NCI-H226 (cell line): ENCODE results near the gene TNIP2.
"Not testable (repeated sequence)": the region's sequence is repeated elsewhere in the genome, so short reads cannot be mapped to it uniquely, and the experiment has no call there.

Experiments used
- DNase-seq: peaks from one replicate; pipeline ENCODE4 v3.0.0-alpha.2; 2015

TNIP2 gene

DNA sequence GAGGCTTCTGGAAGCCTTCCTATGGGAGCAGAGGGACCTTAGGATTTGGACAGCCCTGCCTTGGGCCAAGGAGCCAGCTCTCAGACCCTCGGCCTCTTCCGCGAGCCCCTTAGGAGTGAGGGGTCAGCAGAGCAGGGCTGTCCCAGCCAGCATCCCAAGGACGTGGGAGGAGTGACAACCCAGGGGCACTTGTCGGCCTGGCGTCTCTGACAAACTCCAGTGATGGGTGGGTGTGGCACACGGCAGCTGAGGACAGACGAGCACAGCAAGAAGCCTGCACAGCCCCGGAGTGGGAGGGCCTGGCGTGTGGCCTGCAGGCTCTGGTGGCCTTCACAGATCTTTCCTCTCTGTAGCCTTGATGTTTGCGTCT, 11.6 kb upstream of the TNIP2 start:
- no peak for DNase-seq

DNA sequence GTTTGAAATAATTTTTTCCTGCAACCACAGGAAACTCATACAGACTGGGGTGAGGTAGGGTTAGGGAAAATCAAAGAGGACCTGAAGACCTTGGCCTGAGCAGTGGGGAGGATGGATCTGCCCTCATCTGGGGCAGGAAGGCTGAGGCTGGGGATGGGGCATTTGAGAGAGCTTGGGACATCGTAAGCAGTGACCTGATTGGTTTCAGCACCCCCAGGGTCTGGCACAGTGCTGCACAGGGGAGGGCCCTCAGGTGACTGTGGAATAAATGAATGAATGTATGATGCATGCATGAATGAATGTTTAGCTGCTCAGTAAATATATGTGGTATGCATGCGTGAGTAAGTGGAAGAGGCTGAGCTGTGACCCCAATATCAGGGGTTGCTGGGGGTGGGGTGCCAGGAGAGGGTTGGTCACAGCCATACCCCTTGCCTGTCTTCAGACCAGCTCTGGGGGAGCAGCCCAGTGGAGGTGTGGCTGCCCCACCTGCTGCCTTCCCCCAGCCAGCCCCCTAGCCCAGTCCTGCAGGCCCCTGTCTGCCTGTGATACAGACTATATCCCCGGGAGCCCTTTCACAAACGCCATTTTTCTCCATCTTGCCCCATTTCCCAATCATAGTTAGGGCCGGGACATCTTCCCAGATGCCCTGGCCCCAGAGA, 11.0 kb upstream of the TNIP2 start:
- no peak for DNase-seq

DNA sequence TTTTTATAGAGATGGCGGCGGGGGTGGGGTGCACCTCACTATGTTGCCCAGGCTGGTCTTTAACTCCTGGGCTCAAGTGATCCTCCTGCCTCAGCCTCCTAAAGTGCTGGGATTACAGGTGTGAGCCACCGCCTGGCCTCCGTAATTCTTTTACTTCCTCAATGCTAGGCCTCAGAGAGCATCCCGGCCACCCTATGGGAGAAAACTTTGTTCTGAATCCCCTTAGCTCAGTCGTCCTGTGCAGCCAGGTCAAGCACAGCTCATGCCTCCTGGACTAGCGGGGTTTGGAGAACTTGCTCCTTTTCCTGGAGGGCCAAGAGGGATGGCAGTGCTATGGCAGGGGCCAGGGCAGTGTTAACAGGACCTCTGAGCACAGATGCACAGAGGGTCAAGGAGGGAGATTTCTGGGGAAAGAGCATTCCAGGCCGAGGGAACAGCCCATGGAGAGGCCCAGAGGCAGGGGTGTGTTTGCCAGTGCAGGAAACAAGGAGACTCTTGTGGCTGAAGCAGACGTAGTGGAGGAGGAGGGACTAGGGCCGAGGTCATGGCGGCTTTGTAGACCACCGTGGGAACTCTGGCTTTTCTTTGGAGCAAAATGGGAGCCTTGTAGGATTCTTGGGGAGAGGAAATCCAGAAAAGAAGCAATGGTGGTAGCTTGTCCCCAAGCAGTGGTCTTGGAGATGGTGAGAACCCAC, 9.8 kb upstream of the TNIP2 start:
- DNase-seq: no peak

DNA sequence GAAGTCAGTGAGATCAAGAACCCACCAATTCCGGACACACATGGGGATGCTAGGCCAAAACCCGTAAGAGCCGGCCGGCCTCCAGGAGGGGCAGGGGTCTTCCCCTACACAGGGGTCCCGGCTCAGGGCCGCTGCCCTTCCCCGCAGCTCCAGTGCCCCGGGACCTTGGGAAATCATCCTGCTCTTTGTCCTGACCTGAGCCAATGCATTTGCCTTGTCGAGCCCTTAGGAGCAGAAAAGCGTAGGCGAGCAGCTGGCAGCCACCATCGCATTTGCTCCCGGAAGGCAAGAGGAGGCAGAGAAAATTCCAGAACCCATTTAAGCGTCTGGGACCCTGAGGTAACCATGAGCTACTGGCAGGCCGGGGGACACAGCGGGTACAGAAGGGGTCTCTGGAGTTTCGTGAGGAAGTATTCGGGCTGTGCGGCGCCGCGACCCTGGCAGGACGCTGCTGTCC, 7.4 kb upstream of the TNIP2 start:
- no peak for DNase-seq

DNA sequence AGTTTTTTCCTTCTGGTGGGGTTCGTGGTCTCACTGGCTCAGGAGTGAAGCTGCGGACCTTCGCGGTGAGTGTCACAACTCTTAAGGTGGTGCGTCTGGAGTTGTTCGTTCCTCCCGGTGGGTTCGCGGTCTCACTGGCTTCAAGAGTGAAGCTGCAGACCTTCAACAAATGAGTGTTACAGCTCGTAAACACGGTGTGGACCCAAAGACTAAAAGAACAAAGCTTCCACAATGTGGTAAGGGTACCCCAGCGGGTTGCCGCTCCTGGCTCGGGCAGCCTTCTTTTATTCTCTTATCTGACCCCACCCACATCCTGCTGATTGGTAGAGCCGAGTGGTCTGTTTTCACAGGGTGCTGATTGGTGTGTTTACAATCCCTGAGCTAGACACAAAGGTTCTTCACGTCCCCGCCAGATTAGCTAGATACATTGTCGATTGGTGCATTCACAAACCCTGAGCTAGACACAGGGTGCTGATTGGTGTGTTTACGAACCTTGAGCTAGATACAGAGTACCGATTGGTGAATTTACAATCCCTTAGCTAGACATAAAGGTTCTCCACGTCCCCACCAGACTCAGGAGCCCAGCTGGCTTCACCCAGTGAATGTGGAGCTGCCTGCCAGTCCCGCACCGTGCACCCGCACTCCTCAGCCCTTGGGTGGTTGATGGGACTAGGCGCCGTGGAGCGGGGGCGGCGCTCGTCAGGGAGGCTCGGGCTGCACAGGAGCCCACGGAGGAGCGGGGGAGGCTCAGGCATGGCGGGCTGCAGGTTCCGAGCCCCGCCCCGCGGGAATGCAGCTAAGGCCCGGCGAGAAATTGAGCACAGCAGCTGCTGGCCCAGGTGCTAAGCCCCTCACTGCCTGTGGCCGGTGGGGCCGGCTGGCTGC, 6.6 kb upstream of the TNIP2 start:
- DNase-seq: not testable (repeated sequence)

DNA sequence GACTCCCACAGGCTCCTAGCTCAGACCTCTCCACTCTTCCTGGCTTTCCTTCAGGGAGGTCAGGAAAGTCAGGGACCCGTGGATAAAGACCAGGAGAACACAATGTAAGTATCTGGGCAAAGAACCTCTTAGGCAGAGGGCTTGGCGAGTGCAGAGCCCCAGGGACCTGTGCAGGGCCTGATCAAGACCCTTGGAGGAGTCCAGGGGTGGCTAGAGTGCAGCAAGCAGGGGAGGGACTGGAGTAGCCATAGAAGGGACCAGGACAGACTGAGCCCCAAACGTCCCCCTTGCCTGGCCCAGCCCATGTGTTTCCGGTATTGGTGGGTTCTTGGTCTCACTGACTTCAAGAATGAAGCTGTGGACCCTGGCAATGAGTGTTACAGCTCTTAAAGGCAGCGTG, 5.9 kb upstream of the TNIP2 start:
- no peak for DNase-seq

DNA sequence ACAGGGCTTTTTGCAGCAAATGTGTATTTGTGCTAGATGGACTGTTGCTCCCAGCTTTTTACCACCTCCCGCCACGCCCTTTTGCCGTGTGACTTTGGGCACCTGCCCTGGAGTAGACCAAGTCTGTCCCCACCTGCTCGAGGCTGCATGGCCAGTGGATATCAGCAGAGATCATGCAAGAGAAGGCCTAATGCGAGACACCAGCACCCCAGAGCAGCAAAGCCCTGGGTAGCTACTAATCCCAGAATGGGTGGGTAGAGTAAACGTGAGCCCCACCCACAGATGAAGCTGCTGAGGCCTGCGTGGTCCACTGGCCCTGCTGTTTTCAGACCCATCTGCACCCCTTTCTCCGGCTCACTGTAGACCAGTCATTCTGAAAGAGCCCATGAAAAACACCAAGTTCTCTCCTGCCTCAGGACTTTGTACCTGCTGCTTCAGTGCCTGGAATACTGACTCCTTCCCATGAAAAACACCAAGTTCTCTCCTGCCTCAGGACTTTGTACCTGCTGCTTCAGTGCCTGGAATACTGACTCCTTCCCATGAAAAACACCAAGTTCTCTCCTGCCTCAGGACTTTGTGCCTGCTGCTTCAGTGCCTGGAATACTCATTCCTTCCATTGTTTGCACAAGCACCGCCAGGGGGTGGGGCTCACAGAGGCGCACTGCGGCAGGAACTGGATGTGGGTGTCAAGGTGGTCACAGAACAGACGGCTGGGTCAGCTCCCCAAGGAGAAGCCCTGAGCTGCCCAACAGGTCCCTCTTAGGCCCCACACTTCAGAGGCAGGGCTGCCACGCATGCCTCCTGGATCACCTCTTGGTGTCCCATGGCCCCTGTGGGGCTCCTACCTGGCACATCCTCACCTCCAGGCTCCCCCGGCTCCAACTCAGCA, 5.1 kb upstream of the TNIP2 start:
- DNase-seq: no peak

DNA sequence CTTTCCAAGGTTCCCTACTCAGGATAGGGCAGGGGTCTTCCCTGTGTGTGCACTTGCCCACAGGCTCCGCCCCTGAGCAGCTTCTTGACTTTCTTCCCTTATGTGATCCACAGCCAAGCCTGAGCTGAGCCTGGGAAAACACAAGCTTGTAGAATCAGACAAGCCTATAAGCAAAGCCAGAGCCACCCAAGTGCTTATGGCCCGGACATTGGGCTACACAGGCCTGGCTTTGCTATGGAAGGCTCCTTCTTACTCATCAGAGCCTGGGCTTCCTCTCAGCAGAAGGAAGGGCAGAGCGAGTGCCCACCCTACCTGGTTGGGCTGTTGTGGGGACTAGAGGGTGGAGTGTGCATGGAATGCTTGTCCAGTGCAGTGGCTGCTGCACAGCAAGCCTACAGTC, 1.3 kb upstream of the TNIP2 start:
- no peak for DNase-seq

DNA sequence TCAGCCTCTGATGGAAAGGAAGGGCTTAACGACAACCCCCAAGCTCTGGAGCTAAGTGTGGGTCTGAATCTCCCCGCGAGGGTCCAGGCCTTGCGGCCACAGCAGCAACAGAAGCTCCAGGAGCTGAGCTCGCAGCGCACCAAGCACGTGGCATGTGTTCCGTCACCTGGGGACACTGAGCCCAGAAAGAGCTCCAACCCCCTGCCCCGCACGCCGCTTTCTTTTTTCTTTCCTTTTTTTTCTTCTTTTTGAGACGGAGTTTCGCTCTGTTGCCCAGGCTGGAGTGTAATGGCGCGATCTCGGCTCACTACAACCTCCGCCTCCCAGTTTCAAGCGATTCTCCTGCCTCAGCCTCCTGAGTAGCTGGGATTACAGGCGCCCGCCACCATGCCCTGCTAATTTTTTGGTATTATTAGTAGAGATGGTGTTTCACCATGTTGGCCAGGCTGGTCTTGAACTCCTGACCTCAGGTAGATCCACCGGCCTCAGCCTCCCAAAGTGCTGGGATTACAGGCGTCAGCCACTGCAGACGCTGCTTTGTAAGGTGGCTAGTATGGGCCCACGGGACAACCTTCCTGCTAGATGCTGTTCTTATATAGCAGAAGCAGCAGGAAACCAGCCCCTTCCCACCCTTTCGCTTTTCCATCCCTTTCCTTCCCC, 685 bp upstream of the TNIP2 start:
- no peak for DNase-seq

DNA sequence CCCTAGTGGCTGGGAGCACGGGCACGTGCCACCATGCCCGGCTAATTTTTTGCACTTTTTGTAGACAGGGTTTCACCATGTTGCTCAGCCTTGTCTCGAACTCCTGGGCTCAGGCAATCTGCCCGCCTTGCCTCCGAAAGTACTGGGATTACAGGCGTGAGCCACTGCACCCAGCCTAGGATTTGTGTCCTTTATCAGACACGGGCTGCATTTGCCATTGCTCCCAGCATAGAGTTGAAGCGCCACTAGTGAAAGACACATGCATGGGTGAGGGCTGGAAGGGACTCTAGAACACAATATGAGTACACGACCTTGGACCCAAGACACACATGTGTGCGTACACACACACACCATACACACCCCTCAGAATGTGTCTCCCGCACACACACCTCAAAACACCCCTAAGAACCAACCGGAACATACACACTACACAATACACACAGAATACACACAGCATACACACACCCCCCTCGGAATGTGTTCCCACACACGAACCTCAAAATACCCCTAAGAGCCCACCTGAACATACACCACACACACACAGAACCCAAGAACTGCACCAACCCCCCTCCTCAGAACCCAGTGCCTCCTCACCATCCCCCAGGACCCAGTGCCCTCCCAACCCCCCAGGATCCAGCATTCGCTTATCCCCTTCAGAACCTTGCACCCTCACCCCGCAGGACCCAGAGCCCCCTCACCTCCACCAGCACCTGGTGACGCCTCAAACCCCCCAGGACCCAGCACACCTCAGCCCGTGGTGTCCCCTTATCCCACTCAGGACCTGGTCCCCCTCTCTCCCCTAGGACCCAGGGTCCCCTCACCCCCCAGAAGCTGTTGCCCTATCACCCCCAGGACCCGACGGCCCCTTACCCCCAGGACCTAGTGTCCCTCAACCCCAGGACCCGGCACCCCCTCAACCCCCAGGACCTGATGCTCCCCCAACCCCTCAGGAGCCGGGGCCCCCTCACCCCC, 1.0 kb downstream of the TNIP2 start:
- no peak for DNase-seq

DNA sequence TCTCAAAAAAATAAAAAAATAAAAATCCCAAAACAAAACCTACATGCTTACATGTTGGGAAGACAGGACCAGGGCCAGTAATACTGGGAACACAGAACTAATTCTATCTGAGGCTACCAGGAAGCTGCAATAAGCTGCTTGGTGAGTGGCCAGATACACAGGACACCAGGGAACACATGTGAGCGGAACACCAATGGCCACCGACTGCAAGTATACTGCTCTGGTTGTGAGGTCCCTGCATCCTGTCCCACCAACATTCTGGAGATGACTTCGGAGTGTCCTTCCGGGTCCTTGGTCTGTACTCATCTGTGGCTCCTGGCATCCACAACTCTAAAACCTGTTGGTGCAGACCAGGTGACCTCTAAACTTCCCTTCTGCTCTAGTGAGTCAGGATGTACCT, 2.7 kb downstream of the TNIP2 start:
- DNase-seq: no peak

DNA sequence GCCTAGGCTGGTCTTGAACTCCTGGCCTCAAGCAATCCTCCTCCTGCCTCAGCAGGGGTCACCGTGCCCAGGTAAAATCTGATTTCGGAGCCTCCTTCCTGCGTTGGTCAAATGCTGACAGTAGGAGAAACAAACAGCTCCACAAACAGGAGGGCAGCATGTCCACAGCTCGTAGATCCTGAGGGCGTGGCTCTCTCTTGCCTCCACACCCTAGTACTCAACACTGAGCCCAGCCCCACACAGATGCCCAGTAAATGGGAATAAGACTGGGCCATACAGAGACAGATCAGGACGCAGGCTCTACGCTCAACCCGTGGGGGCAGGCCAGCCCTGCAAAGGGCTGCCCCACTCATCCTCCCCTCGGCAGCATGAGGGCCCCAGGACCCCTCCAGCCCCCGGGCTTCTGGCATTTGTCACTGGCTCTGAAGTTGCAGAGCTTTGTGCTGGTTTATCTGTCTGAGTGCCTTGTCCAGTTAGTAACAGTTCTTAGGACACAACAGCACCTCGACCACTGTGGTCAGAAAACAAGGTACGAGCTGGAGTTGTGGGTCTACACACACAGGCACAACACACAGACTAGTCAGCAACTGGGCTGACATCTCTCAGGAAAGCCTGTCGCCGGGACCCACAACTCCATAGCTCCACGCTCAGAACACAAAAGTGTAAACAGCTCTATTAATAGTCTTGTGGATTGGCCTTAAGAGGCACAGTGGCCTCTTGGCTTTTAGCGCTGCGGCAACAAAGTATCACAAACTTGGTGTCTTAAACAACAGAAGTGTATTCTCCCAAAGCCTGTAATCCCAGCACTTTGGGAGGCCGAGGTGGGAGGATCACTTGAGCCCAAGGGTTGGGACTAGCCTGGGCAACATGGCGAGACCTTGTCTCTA, 5.2 kb downstream of the TNIP2 start:
- no peak for DNase-seq

DNA sequence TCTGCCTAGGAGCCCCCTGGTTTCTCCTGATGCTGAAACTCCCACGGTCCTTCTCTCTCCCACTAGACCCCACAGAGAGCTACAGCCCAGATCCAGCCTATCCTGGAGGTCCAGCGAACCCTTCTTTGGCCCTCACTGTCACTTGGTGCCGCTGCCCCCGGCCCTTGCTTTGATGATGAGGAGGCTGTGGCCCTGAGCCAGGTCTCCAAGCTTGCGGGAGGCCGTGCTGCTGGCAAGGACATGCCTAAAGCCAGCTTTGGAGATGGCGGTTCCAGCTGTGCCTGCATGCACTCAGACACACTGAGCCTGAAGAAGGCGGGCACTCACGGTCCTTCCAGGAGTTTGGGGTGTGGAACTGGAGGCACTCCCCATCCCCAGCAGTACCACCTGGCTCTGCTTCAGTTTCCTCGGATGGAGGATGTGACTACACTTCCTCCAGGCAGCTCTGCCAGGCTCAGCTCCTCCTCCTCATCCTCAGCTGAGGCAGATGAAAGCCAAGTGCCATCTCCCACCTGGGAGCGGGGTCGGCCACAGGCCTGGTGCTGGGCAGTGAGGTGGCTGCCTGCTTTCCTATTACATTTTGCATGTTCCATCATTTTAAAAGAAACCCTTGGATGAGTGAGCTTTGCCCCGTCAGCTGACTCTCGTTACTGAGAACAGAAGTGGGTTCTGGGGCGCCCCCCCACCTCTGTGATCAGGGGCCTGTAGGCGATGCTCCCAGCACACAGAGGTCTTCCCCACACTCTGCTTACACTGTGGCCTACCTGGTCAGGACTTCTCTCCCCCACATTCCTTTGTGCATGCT, 9.0 kb downstream of the TNIP2 start:
- no peak for DNase-seq

DNA sequence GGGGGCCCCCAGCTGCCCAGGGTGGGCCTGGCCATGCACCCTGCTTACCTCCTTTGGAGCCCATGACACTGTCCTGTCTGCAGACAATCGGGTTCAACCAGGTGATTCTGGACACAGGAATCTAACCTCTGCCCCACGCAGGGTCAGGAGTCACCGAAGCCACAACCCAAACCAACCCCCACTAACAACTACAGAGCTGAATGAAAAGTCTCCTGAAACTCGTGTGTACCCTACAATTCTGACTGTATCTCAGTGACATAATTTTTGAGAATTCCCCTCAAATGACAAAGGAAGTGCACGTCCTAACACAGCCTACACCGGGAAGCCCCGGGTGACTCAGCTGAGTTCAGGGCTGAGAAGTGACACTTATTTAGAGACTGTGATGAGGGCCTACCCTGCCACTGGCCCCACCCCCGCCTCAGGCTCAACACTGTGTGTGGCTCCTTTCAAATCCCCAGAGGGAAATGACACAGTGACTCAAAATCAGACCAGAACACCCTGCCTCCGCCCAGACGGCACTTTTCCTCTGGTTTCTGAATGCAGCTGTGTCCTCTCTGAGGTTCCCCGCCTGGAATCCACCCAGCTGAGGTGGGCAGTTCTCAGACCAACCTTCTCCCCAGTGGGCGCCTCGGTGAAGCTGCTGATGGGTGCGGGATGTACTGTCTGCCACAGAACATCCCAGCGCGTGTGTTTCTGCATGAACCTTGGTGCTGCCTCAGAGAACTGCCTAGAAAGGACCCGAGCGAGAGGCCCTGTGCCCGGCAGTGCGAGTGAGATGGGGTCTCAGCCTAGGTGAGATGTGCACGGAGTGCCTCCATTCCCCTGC, 9.9 kb downstream of the TNIP2 start:
- no peak for DNase-seq

DNA sequence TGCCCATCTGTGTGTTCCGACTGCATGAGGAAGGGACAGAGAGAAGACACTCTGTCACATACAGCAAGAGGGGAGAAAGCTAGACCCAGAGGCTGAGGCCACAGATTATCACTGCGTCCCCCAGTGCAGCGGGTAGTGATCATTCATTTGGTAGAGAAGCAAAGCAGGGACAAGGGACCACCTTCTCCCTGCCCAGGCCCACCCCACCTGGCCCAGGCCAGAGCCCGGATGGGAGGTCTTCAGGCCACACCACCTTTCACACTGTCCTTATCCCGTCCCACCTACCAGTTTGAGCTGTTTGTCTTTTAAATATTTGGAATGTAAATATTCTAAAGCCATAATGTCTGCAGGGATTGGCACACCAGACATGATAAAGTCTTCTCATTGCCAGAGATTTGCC, 10.6 kb downstream of the TNIP2 start:
- no peak for DNase-seq

DNA sequence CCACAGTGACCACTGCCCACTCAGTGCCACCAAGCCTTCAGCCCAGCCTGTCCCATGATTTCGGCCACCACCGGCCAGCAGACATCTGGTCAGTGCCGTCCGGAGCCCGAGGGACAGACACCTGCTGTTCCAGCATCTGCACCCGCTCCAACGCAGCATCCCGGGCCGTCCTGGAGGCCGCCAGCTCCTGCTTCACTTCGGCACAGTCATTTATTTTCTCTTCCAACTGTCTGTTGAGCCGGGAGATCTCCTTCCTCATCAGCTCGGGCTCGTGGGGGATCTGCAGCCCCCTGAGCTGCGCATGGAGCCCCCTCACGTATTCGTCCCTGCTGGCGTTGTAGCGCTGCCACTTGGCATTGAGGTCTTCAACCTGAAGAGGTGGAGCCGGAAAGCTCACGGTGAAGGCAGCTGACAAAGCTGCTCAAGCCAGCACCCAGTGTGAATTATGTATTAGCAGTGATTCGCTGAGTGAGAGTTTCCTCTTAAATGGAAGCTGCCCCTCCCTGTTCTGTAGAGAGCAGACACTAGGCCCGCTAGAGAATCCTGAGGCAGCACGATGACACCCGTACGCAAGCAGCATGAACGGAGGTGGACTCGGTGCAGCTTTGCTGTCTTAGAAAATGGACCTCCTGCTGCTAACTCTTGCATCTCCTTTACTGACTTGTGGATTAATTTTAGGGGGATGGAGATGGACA, 11.4 kb downstream of the TNIP2 start:
- DNase-seq: no peak
